Neural progenitor cell (in vitro differentiated cells): Measurements from ENCODE around the gene KLHL33. TPM values are rescaled to one million over a fixed set of nuclear protein-coding genes. Genes with fewer than 3 reads are reported as not detected.
A peak's percentile ranks its signal among the peaks of the same experiment; 100 is the strongest.
"Not testable (repeated sequence)": the region's sequence is repeated elsewhere in the genome, so short reads cannot be mapped to it uniquely, and the experiment has no call there.

Experiments
- DNase-seq: peaks from one replicate; pipeline ENCODE4 v3.0.0-alpha.2; 2016; ENCODE audit warnings: low spot score
- H2AFZ ChIP-seq: fragments of 200-600 bp; sonication (generic); replicated peaks from 2 replicates; pipeline ENCODE4 v1.6.1; 2016; ENCODE audit warnings: antibody characterized with exemption
- H3F3A ChIP-seq: fragments of 200-600 bp; sonication (generic); 2 replicates; pipeline ENCODE4 v1.6.1; 2016; ENCODE audit warnings: antibody characterized with exemption, low read depth
- H3K27ac ChIP-seq: fragments of 200-600 bp; sonication (generic); 2 replicates; pipeline ENCODE4 v1.5.1; 2016; ENCODE audit warnings: mild to moderate bottlenecking
- H3K27me3 ChIP-seq: fragments of 200-600 bp; sonication (generic); 2 replicates; pipeline ENCODE4 v1.6.1; 2016; ENCODE audit warnings: mild to moderate bottlenecking, moderate library complexity
- H3K36me3 ChIP-seq: fragments of 200-600 bp; sonication (generic); 2 replicates; pipeline ENCODE4 v1.5.1; 2016
- H3K4me1 ChIP-seq: fragments of 200-600 bp; sonication (generic); 2 replicates; pipeline ENCODE4 v1.6.1; 2016; ENCODE audit warnings: mixed run types
- H3K4me2 ChIP-seq: fragments of 200-600 bp; sonication (generic); 2 replicates; pipeline ENCODE4 v1.6.1; 2016
- H3K4me3 ChIP-seq: fragments of 200-600 bp; sonication (generic); 2 replicates; pipeline ENCODE4 v1.5.1; 2016
- H3K79me2 ChIP-seq: fragments of 200-600 bp; sonication (generic); 2 replicates; pipeline ENCODE4 v1.6.1; 2016; ENCODE audit warnings: low read depth
- H3K9ac ChIP-seq: fragments of 200-600 bp; sonication (generic); 2 replicates; pipeline ENCODE4 v1.6.1; 2016
- H3K9me3 ChIP-seq: fragments of 200-600 bp; sonication (generic); 2 replicates; pipeline ENCODE4 v1.5.1; 2016; ENCODE audit warnings: low read depth
- H4K20me1 ChIP-seq: fragments of 200-600 bp; sonication (generic); 2 replicates; pipeline ENCODE4 v1.6.1; 2016; ENCODE audit warnings: low read depth
- H3K27ac Mint-ChIP-seq: 3 replicates; pipeline ENCODE4 v1.8.0; 2021; ENCODE audit warnings: mixed read lengths
- H3K27me3 Mint-ChIP-seq: 2 replicates; pipeline ENCODE4 v1.8.0; 2022; ENCODE audit warnings: low read depth, mild to moderate bottlenecking, inconsistent platforms, moderate library complexity, mixed read lengths; ENCODE audit not compliant: insufficient read depth
- H3K36me3 Mint-ChIP-seq: 3 replicates; pipeline ENCODE4 v1.8.0; 2021; ENCODE audit warnings: mixed read lengths
- H3K4me1 Mint-ChIP-seq: 3 replicates; pipeline ENCODE4 v1.8.0; 2021; ENCODE audit warnings: mixed read lengths
- H3K4me3 Mint-ChIP-seq: 3 replicates; pipeline ENCODE4 v1.8.0; 2021; ENCODE audit warnings: mild to moderate bottlenecking, moderate library complexity, mixed read lengths
- H3K9me3 Mint-ChIP-seq: 3 replicates; pipeline ENCODE4 v1.8.0; 2020; ENCODE audit warnings: mixed read lengths
- CTCF ChIP-seq: fragments of 200-600 bp; sonication (generic); IDR thresholded peaks from 2 replicates; pipeline ENCODE4 v1.5.1; 2017; ENCODE audit warnings: antibody characterized with exemption, mild to moderate bottlenecking
- EZH2 ChIP-seq: fragments of 200-600 bp; sonication (generic); IDR thresholded peaks from 2 replicates; pipeline ENCODE4 v1.6.1; 2017; ENCODE audit warnings: antibody characterized with exemption, mild to moderate bottlenecking, moderate library complexity
- EZH2phosphoT487 ChIP-seq: fragments of 200-600 bp; sonication (generic); IDR thresholded peaks from 2 replicates; pipeline ENCODE4 v1.6.1; 2017; ENCODE audit warnings: antibody characterized with exemption
- total RNA-seq: library from RNA; depleted of rRNA; stranded (reverse); fragments of >200 nt; gene quantifications from 2 replicates; pipeline ENCODE4 v1.2.3, GENCODE V29; 2015; ENCODE audit warnings: low replicate concordance

KLHL33 gene
- total RNA-seq, 1 donor from 2014 or later = not detected

GRCh38 chr14:20456971-20457370 lies 21.0 kb upstream of the KLHL33 start:
- no peaks in the 10 kb centered on the region for H3K9me3 Mint-ChIP-seq
- H3K36me3 Mint-ChIP-seq = peaks cover 15% of the 10 kb centered on the region
- no peak overlapping the region for H3K4me3 Mint-ChIP-seq
- H3K27me3 ChIP-seq = no peaks in the 10 kb centered on the region
- peak overlapping the region; percentile 99 for H3K27ac ChIP-seq
- H3K27ac Mint-ChIP-seq = no peak overlapping the region
- H3K4me1 Mint-ChIP-seq = peaks cover 17% of the 10 kb centered on the region
- TF ChIP-seq EZH2 = no peak
- TF ChIP-seq CTCF = no peak
- no peak for TF ChIP-seq EZH2phosphoT487
- peaks cover 65% of the 10 kb centered on the region for H3K79me2 ChIP-seq
- DNase-seq = no peak
- H3K9ac ChIP-seq = no peak overlapping the region
- H3F3A ChIP-seq = peaks cover 59% of the 10 kb centered on the region
- no peaks in the 10 kb centered on the region for H3K27me3 Mint-ChIP-seq
- peaks cover 14% of the 10 kb centered on the region for H4K20me1 ChIP-seq
- H2AFZ ChIP-seq = no peak overlapping the region
- peak overlapping the region; percentile 85 for H3K4me2 ChIP-seq
- H3K9me3 ChIP-seq = no peaks in the 10 kb centered on the region
- H3K36me3 ChIP-seq = peaks cover 7% of the 10 kb centered on the region
- H3K4me3 ChIP-seq = no peak overlapping the region
- H3K4me1 ChIP-seq = peaks cover 9% of the 10 kb centered on the region

GRCh38 chr14:20455355-20456300 lies 19.7 kb upstream of the KLHL33 start:
- no peak for TF ChIP-seq EZH2
- no peak for TF ChIP-seq CTCF
- no peak for TF ChIP-seq EZH2phosphoT487
- H3K79me2 ChIP-seq = peaks cover 59% of the 10 kb centered on the region

GRCh38 chr14:20454516-20455354 lies 18.8 kb upstream of the KLHL33 start, which contains the start of the genes APEX1 and OSGEP:
Gene APEX1 (plus strand): TSS chr14:20455226. CDS start chr14:20455646, 420 bp downstream.
Gene OSGEP (minus strand): TSS chr14:20454812. CDS start chr14:20454683, 129 bp downstream.
- DNase-seq = peak; percentile 100
- peak within 1 kb of the TSS; percentile 94 for H2AFZ ChIP-seq
- H3K4me1 ChIP-seq = no peaks in the 10 kb centered on the region
- no peaks in the 10 kb centered on the region for H3K9me3 Mint-ChIP-seq
- peaks cover 20% of the 10 kb centered on the region for H3K36me3 Mint-ChIP-seq
- peak within 1 kb of the TSS; percentile 84 for H3K4me3 ChIP-seq
- H3K27ac Mint-ChIP-seq = no peak within 1 kb of the TSS
- no peak within 1 kb of the TSS for H3K4me3 Mint-ChIP-seq
- peaks cover 49% of the 10 kb centered on the region for H3F3A ChIP-seq
- H3K9me3 ChIP-seq = no peaks in the 10 kb centered on the region
- H4K20me1 ChIP-seq = peaks cover under 1% of the 10 kb centered on the region
- H3K9ac ChIP-seq = peak within 1 kb of the TSS; percentile 93
- H3K4me1 Mint-ChIP-seq = peaks cover 1% of the 10 kb centered on the region
- TF ChIP-seq EZH2 (no peak), CTCF (no peak), EZH2phosphoT487 (no peak)
- H3K27ac ChIP-seq = peak within 1 kb of the TSS; percentile 99
- H3K27me3 Mint-ChIP-seq = no peaks in the 10 kb centered on the region
- no peaks in the 10 kb centered on the region for H3K27me3 ChIP-seq
- H3K36me3 ChIP-seq = peaks cover 7% of the 10 kb centered on the region
- peaks cover 51% of the 10 kb centered on the region for H3K79me2 ChIP-seq
- H3K4me2 ChIP-seq = peak within 1 kb of the TSS; percentile 85

More at GRCh38 chr14:20455355-20456300, 19.7 kb upstream of the KLHL33 start:
- peaks cover 10% of the 10 kb centered on the region for H4K20me1 ChIP-seq
- Mint-ChIP-seq H3K4me3 (no peak overlapping the region), H3K9me3 (no peaks in the 10 kb centered on the region), H3K27me3 (no peaks in the 10 kb centered on the region), H3K4me1 (peaks cover 10% of the 10 kb centered on the region), H3K27ac (no peak overlapping the region), H3K36me3 (peaks cover 16% of the 10 kb centered on the region)
- H3K36me3 ChIP-seq = peaks cover 7% of the 10 kb centered on the region
- H2AFZ ChIP-seq = peak overlapping the region; percentile 84
- peaks cover 9% of the 10 kb centered on the region for H3K4me1 ChIP-seq
- peak overlapping the region; percentile 99 for H3K27ac ChIP-seq
- no peaks in the 10 kb centered on the region for H3K27me3 ChIP-seq
- peak overlapping the region; percentile 84 for H3K4me3 ChIP-seq
- H3K9ac ChIP-seq = peak overlapping the region; percentile 93
- peak overlapping the region; percentile 85 for H3K4me2 ChIP-seq
- no peaks in the 10 kb centered on the region for H3K9me3 ChIP-seq
- peaks cover 56% of the 10 kb centered on the region for H3F3A ChIP-seq
- DNase-seq = peak; percentile 86

GRCh38 chr14:20452831-20453230 lies 16.9 kb upstream of the KLHL33 start:
- H3F3A ChIP-seq = peaks cover 30% of the 10 kb centered on the region
- DNase-seq, H3K4me2 ChIP-seq: not testable (repeated sequence)

More at GRCh38 chr14:20452831-20453230, 16.9 kb upstream of the KLHL33 start:
- Mint-ChIP-seq H3K36me3 (peaks cover 22% of the 10 kb centered on the region), H3K4me3 (peak overlapping the region; percentile 72)
- H3K79me2 ChIP-seq = peaks cover 46% of the 10 kb centered on the region
- H3K27me3 ChIP-seq, H3K4me1 ChIP-seq, H3K9me3 ChIP-seq, H3K27me3 Mint-ChIP-seq, H3K9ac ChIP-seq, H3K4me1 Mint-ChIP-seq, H3K9me3 Mint-ChIP-seq, H2AFZ ChIP-seq, H3K4me3 ChIP-seq, H3K27ac ChIP-seq, H4K20me1 ChIP-seq, H3K27ac Mint-ChIP-seq: not testable (repeated sequence)
- H3K36me3 ChIP-seq = peaks cover 16% of the 10 kb centered on the region
